Adrenal gland (tissue), 5 donors: Measurements from ENCODE around the gene SPRY1.

Experiments
- CTCF ChIP-seq, 6 experiments: fragments of 450-650 bp in 4 of 6; fragments of 200-600 bp in 2 of 6; sonication (generic) in 1 of 6; IDR thresholded peaks; 1 replicate in 5 of 6; 2 replicates in 1 of 6; pipeline versions ENCODE4 v1.5.1 to v1.8.0; 2016 to 2021; ENCODE audit warnings: antibody characterized with exemption in 6 of 6, mild to moderate bottlenecking in 2 of 6, moderate library complexity in 1 of 6
- POLR2A ChIP-seq, 2 donors: fragments of 450-650 bp; IDR thresholded peaks; one replicate each; pipeline ENCODE4 v1.6.1; 2017; ENCODE audit warnings: antibody characterized with exemption in 2 of 2, mild to moderate bottlenecking in 2 of 2, moderate library complexity in 1 of 2
- donor health status: DM: no; HTN: no; CAD: no.

GRCh38 chr4:123450393-123450792 lies 53.8 kb downstream of the SPRY1 start:
- TF ChIP-seq CTCF (IDR thresholded peaks at IDR 0.05) (no peak), POLR2A (IDR thresholded peaks at IDR 0.05) (no peak)
